ENCODE measurements around the gene OR5K2. TPM values are rescaled to one million over a fixed set of nuclear protein-coding genes. Genes with fewer than 3 reads are reported as not detected.

Gene OR5K2
- total RNA-seq: not detected
- polyA plus RNA-seq: not detected
- long read RNA-seq, donor 1: 0 reads
- long read RNA-seq, donor 2: 0 reads
- long read RNA-seq, donor 3: 0 reads

GRCh38 chr3:98497381-98497780 lies at the start of gene OR5K2:
Gene OR5K2, plus strand, starts transcription at chr3:98497681. Its CDS starts 0 bp downstream, at chr3:98497681.
- Histone ChIP-seq H3K27ac (no peak within 1 kb of the TSS), H3K9me3 (no peaks in the 10 kb centered on the region), H3K36me3 (no peaks in the 10 kb centered on the region), H3K4me3 (no peak within 1 kb of the TSS), H3K27me3 (no peaks in the 10 kb centered on the region), H3K4me1 (no peaks in the 10 kb centered on the region)
- ATAC-seq (no peak), DNase-seq (no peak)
- WGBS, 2 donors: 78 to 85% methylated on average over 2 of the region's 2 CpGs
- TF ChIP-seq CTCF (IDR thresholded peaks at IDR 0.05): no peak
- intact Hi-C loops (cut with DNase I): no loop called here

- Histone ChIP-seq H3K27ac (no peak overlapping the region), H3K4me1 (no peaks in the 10 kb centered on the region), H3K9me3 (no peaks in the 10 kb centered on the region), H3K4me3 (no peak overlapping the region), H3K27me3 (no peaks in the 10 kb centered on the region), H3K36me3 (no peaks in the 10 kb centered on the region)
- intact Hi-C loops (cut with DNase I): no loop called here
- no peak for TF ChIP-seq CTCF (IDR thresholded peaks at IDR 0.05)
- DNase-seq (no peak), ATAC-seq (no peak)
- 91 to 92% methylated on average over 7 of the region's 7 CpGs for WGBS, 2 donors
Measured at GRCh38 chr3:98449606-98450193, 47.8 kb upstream of the OR5K2 start.

- H3K4me1 ChIP-seq: no peaks in the 10 kb centered on the region
- TF ChIP-seq CTCF (IDR thresholded peaks at IDR 0.05): no peak
- WGBS, 2 donors: 82 to 84% methylated on average over 4 of the region's 4 CpGs
Measured at GRCh38 chr3:98450372-98450771, 47.1 kb upstream of the OR5K2 start.

GRCh38 chr3:98453827-98454226 lies 43.7 kb upstream of the OR5K2 start:
- DNase-seq (no peak), ATAC-seq (no peak)
- no peak for TF ChIP-seq CTCF (IDR thresholded peaks at IDR 0.05)

More at GRCh38 chr3:98450372-98450771, 47.1 kb upstream of the OR5K2 start:
- ATAC-seq (no peak), DNase-seq (no peak)
- intact Hi-C loops (cut with DNase I): no loop called here
- H3K27ac ChIP-seq: no peak overlapping the region
- no peaks in the 10 kb centered on the region for H3K27me3 ChIP-seq
- no peak overlapping the region for H3K4me3 ChIP-seq
- no peaks in the 10 kb centered on the region for H3K9me3 ChIP-seq
- H3K36me3 ChIP-seq: no peaks in the 10 kb centered on the region

More at GRCh38 chr3:98453827-98454226, 43.7 kb upstream of the OR5K2 start:
- H3K27me3 ChIP-seq: no peaks in the 10 kb centered on the region
- H3K4me3 ChIP-seq: no peak overlapping the region
- H3K4me1 ChIP-seq: no peaks in the 10 kb centered on the region
- intact Hi-C loops (cut with DNase I): no loop called here
- H3K36me3 ChIP-seq: no peaks in the 10 kb centered on the region
- no peak overlapping the region for H3K27ac ChIP-seq
- peaks cover 0 to 14% (median 0%) of the 10 kb centered on the region in 11 donors for H3K9me3 ChIP-seq

Measured in heart right ventricle (tissue), 16 donors.